IMR-90 (cell line): Measurements from ENCODE around the gene TOPORS. TPM values are rescaled to one million over a fixed set of nuclear protein-coding genes. Genes with fewer than 3 reads are reported as not detected.

ENCODE experiments used
- ATAC-seq: fragments of 200-7000 bp; cut with Tn5 transposase; 2 replicates; pipeline ENCODE4 v1.9.1; 2020; ENCODE audit warnings: low read depth, mild to moderate bottlenecking, moderate library complexity
- BruUV-seq: library from RNA; stranded (reverse); fragments of 400-500 nt; replicated peaks from 2 replicates; lab custom pipeline; 2021; lab: Mats Ljungman, UMichigan
- CTCF ChIA-PET: fragments of 300-600 bp; formaldehyde crosslinking; extraction: SDS; loops from one replicate; lab custom pipeline; 2021; ENCODE audit warnings: antibody characterized with exemption; lab: Yijun Ruan, JAX
- POLR2A ChIA-PET: fragments of 300-600 bp; sonication (Branson Sonifier 250); formaldehyde crosslinking; loops from one replicate; lab custom pipeline; 2022; ENCODE audit warnings: antibody characterized with exemption; ENCODE audit not compliant: unreplicated experiment; lab: Charles Lee
- DNase-seq: peaks from one replicate; pipeline ENCODE4 v3.0.0; 2013
- H2AFZ ChIP-seq: replicated peaks from 2 replicates; pipeline ENCODE3; 2013; ENCODE audit warnings: low read length, mild to moderate bottlenecking; ENCODE audit not compliant: poor library complexity
- H2AK5ac ChIP-seq: 2 replicates; pipeline ENCODE4 v1.6.1; 2013; ENCODE audit warnings: low read depth, low read length, inconsistent platforms
- H2AK9ac ChIP-seq: replicated peaks from 2 replicates; pipeline ENCODE3; 2013; ENCODE audit warnings: mild to moderate bottlenecking, low read depth, low read length, moderate library complexity; ENCODE audit not compliant: poor library complexity
- H2BK120ac ChIP-seq: 2 replicates; pipeline ENCODE4 v1.6.1; 2013; ENCODE audit warnings: low read depth, low read length, inconsistent platforms
- H2BK15ac ChIP-seq: 3 replicates; pipeline ENCODE4 v1.6.1; 2013; ENCODE audit warnings: low read depth, low read length, inconsistent platforms
- H2BK20ac ChIP-seq: 2 replicates; pipeline ENCODE4 v1.6.1; 2013; ENCODE audit warnings: low read depth, mild to moderate bottlenecking, inconsistent platforms, low read length, moderate library complexity
- H2BK5ac ChIP-seq: 2 replicates; pipeline ENCODE4 v1.6.1; 2013; ENCODE audit warnings: mild to moderate bottlenecking, low read depth, low read length, inconsistent platforms; ENCODE audit not compliant: poor library complexity, severe bottlenecking
- H3K14ac ChIP-seq: replicated peaks from 2 replicates; pipeline ENCODE4 v1.6.1; 2013; ENCODE audit warnings: low read depth, low read length, inconsistent platforms
- H3K18ac ChIP-seq: 2 replicates; pipeline ENCODE4 v1.6.1; 2013; ENCODE audit warnings: low read depth, low read length, control low read depth
- H3K23ac ChIP-seq: 2 replicates; pipeline ENCODE4 v1.6.1; 2013; ENCODE audit warnings: low read depth, low read length, inconsistent platforms
- H3K27ac ChIP-seq: 2 replicates; pipeline ENCODE4 v1.5.1; 2013; ENCODE audit warnings: mild to moderate bottlenecking, control low read depth, low read length; ENCODE audit not compliant: insufficient read depth
- H3K27me3 ChIP-seq: 2 replicates; pipeline ENCODE4 v1.6.1; 2013; ENCODE audit warnings: low read length; ENCODE audit not compliant: control insufficient read depth, insufficient read depth
- H3K36me3 ChIP-seq: 2 replicates; pipeline ENCODE4 v1.6.1; 2013; ENCODE audit warnings: low read length, mixed read lengths; ENCODE audit not compliant: control insufficient read depth, insufficient read depth
- H3K4ac ChIP-seq: 2 replicates; pipeline ENCODE4 v1.6.1; 2013; ENCODE audit warnings: low read depth, low read length, inconsistent platforms
- H3K4me1 ChIP-seq: 2 replicates; pipeline ENCODE4 v1.6.1; 2013; ENCODE audit warnings: low read length, mixed read lengths; ENCODE audit not compliant: control insufficient read depth, insufficient read depth
- H3K4me2 ChIP-seq: 2 replicates; pipeline ENCODE4 v1.6.1; 2013; ENCODE audit warnings: low read depth, mild to moderate bottlenecking, control low read depth, low read length, moderate library complexity
- H3K4me3 ChIP-seq: 2 replicates; pipeline ENCODE4 v1.5.1; 2013; ENCODE audit warnings: low read depth, mild to moderate bottlenecking, control low read depth, low read length, moderate library complexity; ENCODE audit not compliant: insufficient read depth
- H3K56ac ChIP-seq: 2 replicates; pipeline ENCODE4 v1.6.1; 2013; ENCODE audit warnings: low read length, inconsistent platforms; ENCODE audit not compliant: insufficient read depth; ENCODE audit errors: extremely low read depth
- H3K79me1 ChIP-seq, 2 experiments: 2 replicates each; pipeline ENCODE4 v1.6.1; 2013; ENCODE audit warnings: low read length in 2 of 2, inconsistent platforms in 1 of 2, low read depth in 1 of 2
- H3K9ac ChIP-seq: 2 replicates; pipeline ENCODE4 v1.6.1; 2013; ENCODE audit warnings: low read depth, low read length, control low read depth
- H3K9me1 ChIP-seq: 2 replicates; pipeline ENCODE4 v1.6.1; 2013; ENCODE audit warnings: low read length, inconsistent platforms; ENCODE audit not compliant: insufficient read depth
- H3K9me3 ChIP-seq: 2 replicates; pipeline ENCODE4 v1.6.1; 2013; ENCODE audit warnings: low read length; ENCODE audit not compliant: control insufficient read depth, insufficient read depth
- H4K20me1 ChIP-seq: 2 replicates; pipeline ENCODE4 v1.6.1; 2013; ENCODE audit warnings: low read length, inconsistent platforms; ENCODE audit not compliant: insufficient read depth
- H4K5ac ChIP-seq: 2 replicates; pipeline ENCODE4 v1.6.1; 2013; ENCODE audit warnings: mild to moderate bottlenecking, low read depth, low read length, control low read depth
- H4K8ac ChIP-seq, 2 experiments: 2 replicates each; pipeline ENCODE4 v1.6.1; 2013; ENCODE audit warnings: low read depth in 2 of 2, low read length in 2 of 2, control low read depth in 1 of 2, inconsistent platforms in 1 of 2
- H4K91ac ChIP-seq: 2 replicates; pipeline ENCODE4 v1.6.1; 2013; ENCODE audit warnings: low read depth, low read length, inconsistent platforms; ENCODE audit not compliant: insufficient read depth
- FOS ChIP-seq: fragments of 150-350 bp; IDR thresholded peaks from 2 replicates; pipeline ENCODE4 v1.6.1; 2016; ENCODE audit warnings: low read depth, low read length
- RCOR1 ChIP-seq: IDR thresholded peaks from 2 replicates; pipeline ENCODE4 v1.6.1; 2012; ENCODE audit warnings: mild to moderate bottlenecking, low read length, improper control_type of control experiment; ENCODE audit not compliant: insufficient replicate concordance
- WGBS, 2 experiments: methylation state at CpG; one replicate each; pipeline versions ENCODE4 v1.1.5 to v1.1.7; 2013; ENCODE audit warnings: missing lambda C conversion rate in 2 of 2; ENCODE audit not compliant: insufficient read length in 1 of 2; ENCODE audit errors: extremely low coverage in 2 of 2; 5-methylcytosine and 5-hydroxymethylcytosine counted together
- dilution Hi-C: fragments of 300-500 bp; cut with HindIII; formaldehyde crosslinking; loops from one replicate; pipeline ENCODE4 v1.14.3; 2018; ENCODE audit warnings: low sequenced_read_pairs; ENCODE audit not compliant: unreplicated experiment
- in situ Hi-C: fragments of 300-500 bp; cut with MboI; formaldehyde crosslinking; loops from 3 replicates; pipeline ENCODE4 v1.14.3; 2019; ENCODE audit warnings: low sequenced_read_pairs, inconsistent platforms, mixed read lengths
- intact Hi-C: fragments of 100-400 bp; cut with micrococcal nuclease; formaldehyde crosslinking; loops from 2 replicates; pipeline ENCODE4 v1.10.0; 2022
- polyA plus RNA-seq, 3 experiments: library from polyadenylated mRNA; depleted of rRNA; stranded (reverse); fragments of >200 nt; gene quantifications; 2 replicates each; pipeline ENCODE4 v1.2.3, GENCODE V29; 2012; ENCODE audit warnings: low replicate concordance in 1 of 3
- total RNA-seq: library from RNA; depleted of rRNA; stranded (reverse); fragments of >200 nt; gene quantifications from 2 replicates; pipeline ENCODE4 v1.2.3, GENCODE V29; 2012

TOPORS gene
- total and polyA plus RNA-seq, 2 of the 4 experiments (the other 2 are of a cell fraction) = 7.4 to 27.8 TPM

DNA sequence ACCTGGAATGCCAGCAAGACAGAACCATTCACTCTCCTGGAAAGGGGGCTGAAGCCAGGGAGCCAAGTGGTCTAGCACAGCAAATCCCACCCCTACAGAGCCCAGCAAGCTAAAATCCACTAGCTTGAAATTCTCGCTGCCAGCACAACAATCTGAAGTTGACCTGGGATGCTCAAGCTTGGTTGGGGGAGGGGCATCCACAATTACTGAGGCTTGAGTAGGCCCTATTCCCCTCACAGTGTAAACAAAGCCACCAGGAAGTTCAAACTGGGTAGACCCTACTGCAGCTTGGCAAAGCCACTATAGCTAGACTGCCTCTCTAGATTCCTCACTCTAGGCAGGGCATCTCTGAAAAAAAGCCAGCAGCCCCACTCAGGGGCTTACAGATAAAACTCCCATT, 43.7 kb downstream of the TOPORS start:
- no peak overlapping the region for H2BK5ac ChIP-seq
- no peak overlapping the region for H2BK20ac ChIP-seq
- no peaks in the 10 kb centered on the region; the same call in 1 of the 2 replicates for H4K20me1 ChIP-seq
- no peak overlapping the region for H3K4me3 ChIP-seq
- H3K36me3 ChIP-seq = peaks cover 3% of the 10 kb centered on the region; the same call in 1 of the 2 replicates
- no peak overlapping the region for H2AK9ac ChIP-seq
- H3K9me1 ChIP-seq = no peaks in the 10 kb centered on the region
- CTCF ChIA-PET = interaction anchor here (0.6 to 1.1 kb wide), 3 partner anchors 76 to 1922 kb away, joined by 3 to 6 read pairs (median 4); no protein-coding TSS in a partner anchor
- no peaks in the 10 kb centered on the region for H3K4me1 ChIP-seq
- intact Hi-C loops = no loop called here
- no CpG with 5 or more reads among the region's 1 CpG for WGBS, 2 experiments
- H3K27ac ChIP-seq = no peak overlapping the region
- no peak for TF ChIP-seq RCOR1
- TF ChIP-seq FOS = no peak
- no peak overlapping the region for H3K4ac ChIP-seq
- DNase-seq (no peak), ATAC-seq (no peak)
- no peak overlapping the region for H3K9ac ChIP-seq
- POLR2A ChIA-PET = no interaction called here
- in situ Hi-C loops = no loop called here
- no peak overlapping the region for H4K8ac ChIP-seq
- no peak overlapping the region for H3K56ac ChIP-seq
- no peak overlapping the region for H2AK5ac ChIP-seq
- H4K5ac ChIP-seq = no peak overlapping the region
- H4K91ac ChIP-seq = no peak overlapping the region
- no peaks in the 10 kb centered on the region for H3K9me3 ChIP-seq
- no peaks in the 10 kb centered on the region for H3K27me3 ChIP-seq
- peaks cover 14 to 17% of the 10 kb centered on the region in 2 experiments for H3K79me1 ChIP-seq
- no peak overlapping the region for H3K4me2 ChIP-seq
- no peak overlapping the region for H3K14ac ChIP-seq
- dilution Hi-C loops = no loop called here
- H3K23ac ChIP-seq = no peak overlapping the region
- H2BK120ac ChIP-seq = no peak overlapping the region
- H3K18ac ChIP-seq = no peak overlapping the region
- H2BK15ac ChIP-seq = no peak overlapping the region
- H2AFZ ChIP-seq = no peak overlapping the region
- BruUV-seq = no TSS peak
